Fibroblast of skin of abdomen (primary cell): ENCODE data around the gene LMOD2. TPM values are rescaled to one million over a fixed set of nuclear protein-coding genes. Genes with fewer than 3 reads are reported as not detected.
"Not testable (repeated sequence)": the region's sequence is repeated elsewhere in the genome, so short reads cannot be mapped to it uniquely, and the experiment has no call there.

Experiments used
- DNase-seq: peaks from one replicate; pipeline ENCODE4 v3.0.0-alpha.2; 2013
- polyA plus RNA-seq, 2 experiments: library from polyadenylated mRNA; unstranded; fragments of 120-200 nt; gene quantifications; one replicate each; pipeline ENCODE4 v1.2.1, GENCODE V29; 2013; ENCODE audit not compliant: insufficient read length in 2 of 2

Gene LMOD2
- 0.22 TPM for polyA plus RNA-seq (2013, experiment 1 of 2; ENCODE audit: insufficient read length)
- 0.31 TPM for polyA plus RNA-seq (2013, experiment 2 of 2; ENCODE audit: insufficient read length)

DNA sequence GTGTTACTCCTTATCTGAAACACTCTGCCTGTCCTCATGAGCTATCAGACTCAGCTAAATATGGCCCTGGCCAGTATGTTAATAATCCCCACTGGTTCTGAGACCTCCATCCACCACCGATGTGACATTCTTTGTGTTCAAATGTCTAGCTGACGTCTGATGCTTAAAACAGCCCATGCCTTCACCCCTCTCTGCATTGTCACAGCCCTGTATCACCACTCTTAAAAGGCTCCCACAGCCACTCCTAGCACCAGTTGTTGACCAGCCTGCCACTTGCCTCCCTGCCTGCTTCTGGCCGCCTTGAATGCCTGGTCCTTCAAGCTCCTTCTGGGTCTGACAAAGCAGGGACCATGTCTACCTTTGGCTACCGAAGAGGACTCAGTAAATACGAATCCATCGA is at the start of gene LMOD2:
TSS of gene LMOD2 (plus strand) at position 253 of the 400 bp plus-strand sequence. CDS start at position 351, 98 bp downstream.
- no peak for DNase-seq

DNA sequence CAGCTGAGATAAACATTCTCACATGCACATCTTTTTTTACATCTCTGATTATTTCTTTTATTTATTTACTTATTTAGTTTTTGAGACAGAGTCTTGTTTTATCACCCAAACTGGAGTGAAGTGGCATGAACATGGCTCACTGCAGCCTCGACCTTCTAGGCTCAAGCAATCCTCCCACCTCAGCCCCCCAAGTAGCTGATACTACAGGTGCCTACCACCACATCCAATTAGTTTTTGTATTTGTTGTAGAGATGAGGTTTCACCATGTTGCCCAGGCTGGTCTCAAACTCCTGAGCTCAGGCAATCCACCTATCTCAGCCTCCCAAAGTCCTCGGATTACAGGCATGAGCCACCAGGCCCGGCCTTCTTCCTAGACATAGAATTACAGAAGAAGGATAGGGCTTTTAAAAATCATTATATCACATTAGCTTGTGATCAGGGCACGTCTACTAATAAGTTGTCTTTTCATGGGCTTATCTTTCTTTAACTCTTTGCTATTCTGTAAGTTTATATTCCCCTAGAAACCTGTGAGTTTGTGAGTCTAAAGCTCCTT is 48.2 kb upstream of the LMOD2 start:
- DNase-seq: no peak

- DNase-seq: no peak
Measured at GRCh38 chr7:123608991-123609882, 46.4 kb upstream of the LMOD2 start.

DNA sequence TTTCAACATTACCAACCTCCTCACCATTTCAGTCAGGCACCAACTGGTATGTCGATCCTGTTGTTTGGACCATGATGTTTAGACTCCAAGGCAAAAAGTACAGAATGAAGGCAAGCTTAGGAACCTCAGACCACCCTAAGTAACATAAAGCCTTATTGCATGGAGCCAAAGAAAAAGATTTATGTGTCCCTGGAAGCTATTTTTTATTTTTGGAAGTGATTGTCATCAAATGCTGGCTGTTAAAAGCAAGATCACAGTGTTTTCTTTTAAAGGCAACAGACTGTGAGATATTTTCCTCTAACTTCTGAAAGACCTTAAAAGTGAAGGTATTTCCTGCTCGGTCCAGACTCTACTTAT is 45.8 kb upstream of the LMOD2 start:
- no peak for DNase-seq

DNA sequence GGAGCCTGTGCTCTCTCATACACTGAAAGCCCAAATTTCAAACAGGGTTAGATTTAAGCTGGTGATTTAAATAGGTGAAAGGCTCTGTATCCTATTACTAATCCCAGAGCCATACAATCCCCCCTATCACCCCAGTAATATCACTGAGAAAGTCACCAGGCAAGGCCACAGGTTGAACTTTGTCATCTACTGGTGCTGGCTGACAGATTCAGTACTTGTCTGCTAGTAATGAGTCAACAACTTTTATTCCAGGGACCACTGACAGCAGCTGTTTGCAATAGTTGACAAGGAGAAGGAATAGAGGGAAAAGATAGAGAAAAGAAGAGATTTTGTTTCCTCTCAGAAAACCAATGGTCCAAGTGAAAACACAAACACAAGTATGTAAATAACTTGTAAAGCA is 43.6 kb upstream of the LMOD2 start:
- DNase-seq: no peak

DNA sequence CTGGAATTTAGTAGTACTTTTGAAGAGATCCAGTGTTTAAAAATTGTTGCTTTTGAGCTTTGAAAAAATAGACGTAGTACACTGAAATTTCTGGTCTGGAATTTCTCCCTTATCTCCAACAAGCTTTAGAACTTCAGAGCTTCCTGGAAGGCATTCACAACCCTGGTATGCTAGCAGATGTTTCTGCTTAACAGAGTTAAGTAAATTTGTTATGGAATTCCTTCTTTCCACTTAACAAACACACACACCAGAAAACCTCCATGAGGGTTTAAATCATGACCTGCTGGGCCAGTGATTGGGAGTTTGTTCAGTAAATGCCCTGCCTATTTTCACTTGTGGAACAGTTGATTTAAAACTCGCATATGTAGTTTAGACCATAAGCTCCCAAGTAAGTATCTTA is 40.3 kb upstream of the LMOD2 start:
- DNase-seq: peak; percentile 65

DNA sequence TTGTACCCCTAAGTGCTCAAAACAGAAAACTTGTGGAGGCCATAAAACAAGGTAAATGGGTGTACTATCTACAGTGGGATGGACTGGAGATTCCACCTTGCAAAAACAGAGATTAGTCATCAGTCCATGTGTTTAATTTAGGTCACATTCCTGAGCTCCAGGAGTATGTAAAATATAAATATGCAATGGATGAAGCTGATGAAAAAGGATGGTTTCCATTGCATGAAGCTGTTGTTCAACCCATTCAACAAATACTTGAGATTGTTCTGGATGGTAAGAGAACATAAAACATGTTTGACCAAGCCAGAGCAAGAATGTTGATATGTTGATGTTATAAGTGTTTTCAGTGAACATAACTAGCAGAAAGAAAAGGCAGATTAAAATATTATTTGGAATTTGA is 39.4 kb upstream of the LMOD2 start:
- peak; percentile 14 for DNase-seq

DNA sequence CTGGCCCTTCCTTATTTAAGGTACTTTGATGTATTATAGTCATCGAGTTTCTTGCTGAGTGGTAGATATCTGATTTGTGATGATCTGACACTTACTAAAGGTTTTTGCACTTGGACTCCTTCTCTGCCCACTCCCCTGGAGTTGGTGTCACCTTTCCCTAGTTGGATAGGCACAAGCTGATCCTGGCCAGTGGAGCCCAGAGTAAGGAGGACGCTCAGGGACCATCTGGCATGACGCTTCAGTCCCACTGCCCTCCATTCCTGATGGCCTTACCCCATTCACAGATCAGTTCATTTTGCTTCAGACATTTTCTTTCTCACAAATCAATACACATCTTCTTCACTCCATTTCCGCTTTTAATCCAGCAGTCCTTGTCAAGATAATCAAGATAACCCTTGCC is 34.0 kb upstream of the LMOD2 start:
- DNase-seq: no peak

GRCh38 chr7:123622660-123623386 is 32.8 kb upstream of the LMOD2 start:
- no peak for DNase-seq

DNA sequence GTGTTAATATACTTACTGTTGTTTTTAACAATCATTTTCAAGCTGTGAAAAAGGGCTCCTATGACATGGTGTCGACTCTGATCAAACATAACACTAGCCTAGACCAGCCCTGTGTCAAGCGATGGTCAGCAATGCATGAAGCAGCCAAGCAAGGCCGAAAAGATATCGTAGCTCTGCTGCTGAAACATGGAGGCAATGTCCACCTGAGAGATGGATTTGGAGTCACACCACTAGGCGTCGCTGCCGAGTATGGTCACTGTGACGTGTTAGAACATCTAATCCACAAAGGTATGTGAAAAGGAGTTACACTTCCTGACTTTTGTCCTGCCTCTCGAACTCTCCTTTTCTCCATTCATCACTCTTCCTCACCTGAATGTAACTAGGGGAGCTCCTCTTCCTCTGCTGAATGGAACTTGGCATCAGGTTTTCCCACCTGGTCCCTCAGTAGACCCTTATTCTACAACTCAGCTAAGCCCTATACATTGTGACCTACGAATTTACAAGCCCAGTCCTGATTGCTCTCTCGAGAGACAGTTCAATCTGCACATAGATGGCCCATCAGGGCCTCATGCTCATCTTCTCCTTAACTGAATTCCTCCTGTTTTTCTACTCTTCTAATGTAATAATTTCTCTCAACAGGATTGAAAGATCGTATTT is 31.0 kb upstream of the LMOD2 start:
- DNase-seq: peak; percentile 2

DNA sequence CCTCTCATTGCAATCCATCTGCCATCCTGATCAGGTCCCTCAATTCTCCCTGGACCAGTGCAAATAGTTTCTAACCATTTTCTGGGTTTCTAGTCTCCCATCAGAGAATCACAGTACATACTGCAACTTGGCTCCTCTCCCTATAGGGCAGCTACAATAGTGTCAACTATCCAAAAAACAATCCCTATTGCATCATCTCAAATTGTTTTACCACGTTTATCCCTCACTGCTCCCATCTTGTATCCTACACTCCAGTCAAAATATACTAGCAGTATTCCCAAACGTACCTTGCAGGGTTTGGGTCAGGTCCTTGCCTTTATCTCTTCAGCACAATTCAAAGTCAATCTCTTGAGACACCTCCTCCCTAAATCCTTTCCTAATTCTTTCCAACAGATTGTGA is 30.4 kb upstream of the LMOD2 start:
- DNase-seq: no peak

DNA sequence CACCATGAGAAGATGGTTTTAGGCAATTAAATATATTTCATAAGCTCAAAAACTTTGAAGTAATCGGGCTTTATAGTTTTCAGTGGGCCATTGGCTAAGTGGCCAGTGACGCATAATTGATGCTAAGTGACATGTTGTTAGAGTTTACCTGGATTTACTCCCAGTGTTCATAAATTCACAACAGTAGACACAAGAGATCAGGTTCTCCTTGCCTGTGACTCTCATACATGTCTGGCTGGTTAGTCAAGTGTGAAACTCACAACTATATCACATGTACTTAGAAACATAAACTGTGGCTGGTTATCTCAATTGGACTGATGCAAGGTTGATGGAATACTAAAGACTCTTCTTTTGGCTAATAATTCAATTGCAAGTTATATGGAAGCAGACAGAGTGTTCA is 27.8 kb upstream of the LMOD2 start:
- DNase-seq: no peak

DNA sequence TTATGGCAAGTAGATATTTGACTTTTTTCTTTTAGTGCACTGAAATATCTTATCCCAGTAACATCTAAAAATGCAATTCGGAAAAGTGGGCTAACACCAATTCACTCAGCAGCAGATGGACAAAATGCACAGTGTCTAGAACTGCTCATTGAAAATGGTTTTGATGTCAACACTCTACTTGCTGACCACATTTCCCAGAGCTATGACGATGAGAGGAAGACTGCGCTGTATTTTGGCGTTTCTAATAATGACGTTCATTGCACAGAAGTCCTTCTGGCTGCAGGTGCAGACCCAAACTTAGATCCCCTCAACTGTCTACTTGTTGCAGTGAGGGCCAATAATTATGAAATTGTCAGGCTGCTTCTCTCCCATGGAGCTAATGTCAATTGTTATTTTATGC is 26.8 kb upstream of the LMOD2 start:
- DNase-seq: no peak

- DNase-seq: no peak
Measured at GRCh38 chr7:123629281-123629680, 26.4 kb upstream of the LMOD2 start.

- DNase-seq: no peak
Measured at GRCh38 chr7:123632808-123633207, 22.9 kb upstream of the LMOD2 start.

- peak; percentile 76 for DNase-seq
Measured at GRCh38 chr7:123633553-123633952, 22.1 kb upstream of the LMOD2 start.

- not testable (repeated sequence) for DNase-seq
Measured at GRCh38 chr7:123634011-123634573, 21.6 kb upstream of the LMOD2 start.

DNA sequence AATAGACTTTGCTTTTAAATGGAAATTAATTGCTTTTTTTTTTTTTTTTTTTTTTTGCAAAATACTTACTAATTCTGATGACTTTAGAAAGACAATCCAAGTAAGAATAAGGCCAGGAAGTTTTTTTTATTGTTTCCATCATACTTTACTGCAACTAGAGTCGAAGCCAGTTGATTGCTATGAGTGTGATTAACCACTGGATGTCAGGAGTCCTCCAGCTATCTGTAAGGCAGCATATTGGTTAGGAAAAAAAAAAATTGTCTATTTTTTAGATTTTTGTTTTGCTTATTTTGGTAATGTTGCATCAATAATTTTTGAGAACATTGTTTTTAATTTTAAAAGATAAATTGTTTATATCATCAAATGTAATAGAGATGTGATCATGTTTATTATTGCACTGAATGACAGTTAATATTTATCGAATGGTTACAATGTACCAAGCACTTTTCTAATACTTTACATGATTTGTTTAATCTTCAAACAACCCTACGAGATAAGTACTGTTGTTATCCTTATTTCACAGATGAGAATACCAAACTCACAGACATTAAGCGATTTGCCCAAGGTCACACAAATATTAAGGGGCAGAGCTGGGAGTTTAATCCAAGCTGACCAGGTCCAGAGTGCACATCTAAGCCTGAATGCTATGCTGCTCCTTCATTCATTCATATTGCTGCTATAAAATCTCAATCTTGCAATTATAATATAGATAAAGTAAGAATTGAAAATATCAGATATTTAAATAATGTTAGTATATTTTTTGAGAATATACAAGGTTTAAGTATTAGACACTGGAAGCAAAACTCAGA is 19.9 kb upstream of the LMOD2 start:
- DNase-seq: peak; percentile 33

GRCh38 chr7:123637203-123637602 is 18.5 kb upstream of the LMOD2 start:
- no peak for DNase-seq

DNA sequence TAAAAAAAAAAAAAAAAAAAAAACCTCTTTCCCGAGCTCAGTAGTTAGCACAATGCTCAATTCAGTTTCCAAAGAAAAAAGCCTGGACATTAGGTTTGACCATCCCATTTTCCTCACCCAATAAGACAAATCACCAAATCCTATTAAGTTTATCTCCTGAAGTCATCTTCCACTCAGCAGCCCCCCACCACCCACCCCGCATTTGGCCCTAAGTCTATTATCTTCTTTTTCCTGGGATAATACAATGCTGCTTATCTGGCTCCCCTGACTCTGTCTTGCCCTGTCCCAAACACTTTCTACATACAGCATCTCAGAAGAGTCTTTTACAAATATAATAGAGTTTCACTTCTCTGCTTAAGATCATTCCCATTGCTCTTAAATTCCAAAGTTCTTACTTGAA is 17.8 kb upstream of the LMOD2 start:
- DNase-seq: no peak

DNA sequence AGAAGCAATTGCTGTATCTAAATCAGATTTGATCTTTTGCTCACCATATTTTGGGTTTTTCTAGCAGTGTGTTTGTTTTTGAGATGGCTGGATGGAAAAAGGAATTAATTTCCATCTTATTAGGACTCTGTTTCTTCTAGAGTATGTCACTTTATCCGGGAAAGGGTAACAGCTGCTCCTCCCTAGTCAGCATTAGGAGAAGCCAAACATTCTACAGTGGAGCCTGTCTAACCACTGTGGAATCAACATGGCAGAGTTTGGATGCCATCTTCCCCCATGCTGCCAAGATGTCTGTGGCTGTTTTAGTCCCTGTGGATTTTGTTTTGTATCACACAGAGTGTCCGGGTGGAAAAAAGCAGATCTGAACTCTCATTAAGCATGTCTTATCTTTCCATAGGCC is 16.0 kb upstream of the LMOD2 start:
- no peak for DNase-seq

GRCh38 chr7:123640583-123640982 is 15.1 kb upstream of the LMOD2 start:
- DNase-seq: no peak
